Ishikawa (cell line): Measurements from ENCODE around the gene BDKRB2.

Experiments used
- CEBPB ChIP-seq: IDR thresholded peaks from 2 replicates; pipeline ENCODE4 v1.6.1; 2012
- EGR1 ChIP-seq: IDR thresholded peaks from 2 replicates; pipeline ENCODE4 v1.6.1; 2012
- EP300 ChIP-seq: IDR thresholded peaks from 2 replicates; pipeline ENCODE4 v1.6.1; 2012; ENCODE audit warnings: borderline replicate concordance
- NFIC ChIP-seq: IDR thresholded peaks from 2 replicates; pipeline ENCODE4 v1.6.1; 2012
- RAD21 ChIP-seq: IDR thresholded peaks from 2 replicates; pipeline ENCODE4 v1.6.1; 2012; ENCODE audit warnings: low read depth
- TCF12 ChIP-seq: IDR thresholded peaks from 2 replicates; pipeline ENCODE4 v1.6.1; 2012; ENCODE audit warnings: low read depth
- TEAD4 ChIP-seq: IDR thresholded peaks from 2 replicates; pipeline ENCODE4 v1.6.1; 2012
- TF ChIP-seq, protein P1 (sequence below): IDR thresholded peaks from 2 replicates; pipeline ENCODE4 v1.6.1; 2012; ENCODE audit warnings: low read depth, mild to moderate bottlenecking
- TF ChIP-seq, protein P2 (sequence below): IDR thresholded peaks from 2 replicates; pipeline ENCODE4 v1.6.1; 2012
- TF ChIP-seq, protein P3 (sequence below): IDR thresholded peaks from 2 replicates; pipeline ENCODE4 v1.6.1; 2012

DNA sequence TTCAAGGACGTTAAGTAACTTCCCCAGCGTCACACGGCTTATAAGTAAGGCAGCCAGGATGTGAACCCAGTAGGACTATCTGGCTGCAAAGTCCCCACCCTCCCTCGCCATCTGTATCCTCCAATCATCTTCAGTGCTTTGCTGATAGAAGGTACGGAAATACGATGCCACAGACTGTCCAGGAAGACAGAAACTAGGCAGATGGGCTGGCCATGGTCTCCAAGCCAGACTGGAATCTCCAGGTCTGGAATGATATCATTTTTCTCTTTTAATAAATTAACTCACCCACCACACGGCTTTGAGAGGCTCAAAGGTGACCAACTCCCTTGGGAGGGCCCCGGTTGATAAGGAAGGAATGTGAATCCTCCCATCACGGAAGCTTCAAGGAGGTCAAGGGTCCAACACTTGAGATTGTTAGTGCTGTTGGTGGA, 35.1 kb downstream of the BDKRB2 start:
- TF ChIP-seq RAD21 (no peak), CEBPB (no peak), TCF12 (no peak), EP300 (no peak), EGR1 (no peak), TEAD4 (no peak), NFIC (no peak)
- TF ChIP-seq, protein P1, sequence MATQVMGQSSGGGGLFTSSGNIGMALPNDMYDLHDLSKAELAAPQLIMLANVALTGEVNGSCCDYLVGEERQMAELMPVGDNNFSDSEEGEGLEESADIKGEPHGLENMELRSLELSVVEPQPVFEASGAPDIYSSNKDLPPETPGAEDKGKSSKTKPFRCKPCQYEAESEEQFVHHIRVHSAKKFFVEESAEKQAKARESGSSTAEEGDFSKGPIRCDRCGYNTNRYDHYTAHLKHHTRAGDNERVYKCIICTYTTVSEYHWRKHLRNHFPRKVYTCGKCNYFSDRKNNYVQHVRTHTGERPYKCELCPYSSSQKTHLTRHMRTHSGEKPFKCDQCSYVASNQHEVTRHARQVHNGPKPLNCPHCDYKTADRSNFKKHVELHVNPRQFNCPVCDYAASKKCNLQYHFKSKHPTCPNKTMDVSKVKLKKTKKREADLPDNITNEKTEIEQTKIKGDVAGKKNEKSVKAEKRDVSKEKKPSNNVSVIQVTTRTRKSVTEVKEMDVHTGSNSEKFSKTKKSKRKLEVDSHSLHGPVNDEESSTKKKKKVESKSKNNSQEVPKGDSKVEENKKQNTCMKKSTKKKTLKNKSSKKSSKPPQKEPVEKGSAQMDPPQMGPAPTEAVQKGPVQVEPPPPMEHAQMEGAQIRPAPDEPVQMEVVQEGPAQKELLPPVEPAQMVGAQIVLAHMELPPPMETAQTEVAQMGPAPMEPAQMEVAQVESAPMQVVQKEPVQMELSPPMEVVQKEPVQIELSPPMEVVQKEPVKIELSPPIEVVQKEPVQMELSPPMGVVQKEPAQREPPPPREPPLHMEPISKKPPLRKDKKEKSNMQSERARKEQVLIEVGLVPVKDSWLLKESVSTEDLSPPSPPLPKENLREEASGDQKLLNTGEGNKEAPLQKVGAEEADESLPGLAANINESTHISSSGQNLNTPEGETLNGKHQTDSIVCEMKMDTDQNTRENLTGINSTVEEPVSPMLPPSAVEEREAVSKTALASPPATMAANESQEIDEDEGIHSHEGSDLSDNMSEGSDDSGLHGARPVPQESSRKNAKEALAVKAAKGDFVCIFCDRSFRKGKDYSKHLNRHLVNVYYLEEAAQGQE, result no peak
- TF ChIP-seq, protein P2, sequence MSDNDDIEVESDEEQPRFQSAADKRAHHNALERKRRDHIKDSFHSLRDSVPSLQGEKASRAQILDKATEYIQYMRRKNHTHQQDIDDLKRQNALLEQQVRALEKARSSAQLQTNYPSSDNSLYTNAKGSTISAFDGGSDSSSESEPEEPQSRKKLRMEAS, result no peak
- TF ChIP-seq, protein P3, sequence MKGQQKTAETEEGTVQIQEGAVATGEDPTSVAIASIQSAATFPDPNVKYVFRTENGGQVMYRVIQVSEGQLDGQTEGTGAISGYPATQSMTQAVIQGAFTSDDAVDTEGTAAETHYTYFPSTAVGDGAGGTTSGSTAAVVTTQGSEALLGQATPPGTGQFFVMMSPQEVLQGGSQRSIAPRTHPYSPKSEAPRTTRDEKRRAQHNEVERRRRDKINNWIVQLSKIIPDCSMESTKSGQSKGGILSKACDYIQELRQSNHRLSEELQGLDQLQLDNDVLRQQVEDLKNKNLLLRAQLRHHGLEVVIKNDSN, result no peak
